ENCODE results near the gene PPM1F.

- no peak for TF ChIP-seq CTCF (IDR thresholded peaks at IDR 0.05; ENCODE audit: insufficient read depth, low read length, poor library complexity, severe bottlenecking)
- TF ChIP-seq EZH2phosphoT487 (conservative IDR thresholded peaks at IDR 0.05; ENCODE audit: low read length), result no peak
These were observed 14.2 kb upstream of the PPM1F start for GRCh38 chr22:21966643-21967516.

Measured in SU-DHL-6 (cell line).